Activated CD8-positive, alpha-beta memory T cell treated with anti-CD3 and anti-CD28 coated beads, Interleukin-2, amount 50 U/mL, for 24 hours (primary cell): ENCODE data around the gene MAML3.

Source experiments
- DNase-seq: peaks from one replicate; pipeline ENCODE4 v3.0.0-alpha.2; 2020; ENCODE audit errors: extremely low read depth

MAML3 gene

DNA sequence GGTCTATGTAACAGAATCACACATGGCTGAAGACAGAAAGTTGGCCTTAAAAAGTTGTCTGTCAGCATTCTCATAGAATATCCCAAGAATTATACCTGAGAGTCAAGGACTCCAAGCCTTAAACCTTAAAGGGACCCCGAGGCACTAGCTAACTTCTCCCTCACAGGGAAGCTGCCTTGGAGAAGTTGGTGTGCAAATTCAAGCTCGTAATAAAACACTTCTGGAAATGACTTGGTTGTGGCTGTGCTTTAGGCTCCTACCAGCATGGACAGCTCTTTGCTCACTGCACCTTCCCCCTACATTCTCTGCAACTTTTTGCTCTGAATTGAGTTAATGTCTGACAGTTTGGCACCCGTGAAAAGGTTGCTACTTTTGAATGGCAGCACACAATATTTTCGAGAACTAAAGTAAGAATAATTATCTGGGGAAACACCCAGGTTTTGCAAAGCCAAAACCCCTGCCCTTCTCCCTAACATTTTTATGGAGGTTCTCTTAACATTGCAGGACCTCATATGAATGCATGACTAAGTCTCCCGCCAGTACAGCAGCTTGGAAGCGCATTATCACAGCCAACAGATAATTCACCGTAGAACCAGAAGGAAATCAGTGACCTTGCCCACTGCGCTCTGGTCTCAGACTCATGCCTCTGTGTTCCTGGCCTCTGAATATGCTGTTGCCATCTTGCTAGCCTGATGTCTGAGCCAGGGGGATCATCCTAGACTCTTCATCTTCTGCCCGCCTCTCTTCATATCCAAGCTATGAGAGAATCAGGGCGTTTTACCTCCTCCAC lies 397.4 kb downstream of the MAML3 start:
- no peak for DNase-seq

- DNase-seq: no peak
Measured at GRCh38 chr4:139754938-139755337, 399.0 kb downstream of the MAML3 start.

DNA sequence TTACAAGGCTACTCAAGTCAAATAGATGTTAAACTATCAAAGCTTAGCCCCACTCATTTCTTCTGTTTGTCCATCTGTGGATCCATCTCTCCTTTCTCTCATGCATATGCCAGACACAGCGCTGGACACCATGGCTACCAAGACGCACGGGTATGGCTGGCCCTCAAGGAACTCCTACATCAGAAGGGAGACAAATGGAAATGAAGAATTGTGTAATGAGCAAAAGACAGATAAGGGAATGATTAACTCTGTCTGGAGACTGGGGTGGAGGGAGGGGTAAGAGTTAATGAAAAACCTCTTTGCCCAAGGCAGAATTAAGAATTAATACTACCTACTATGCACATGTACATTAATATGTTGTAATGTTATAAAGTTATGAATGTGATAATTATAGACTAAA lies 400.3 kb downstream of the MAML3 start:
- DNase-seq: no peak

DNA sequence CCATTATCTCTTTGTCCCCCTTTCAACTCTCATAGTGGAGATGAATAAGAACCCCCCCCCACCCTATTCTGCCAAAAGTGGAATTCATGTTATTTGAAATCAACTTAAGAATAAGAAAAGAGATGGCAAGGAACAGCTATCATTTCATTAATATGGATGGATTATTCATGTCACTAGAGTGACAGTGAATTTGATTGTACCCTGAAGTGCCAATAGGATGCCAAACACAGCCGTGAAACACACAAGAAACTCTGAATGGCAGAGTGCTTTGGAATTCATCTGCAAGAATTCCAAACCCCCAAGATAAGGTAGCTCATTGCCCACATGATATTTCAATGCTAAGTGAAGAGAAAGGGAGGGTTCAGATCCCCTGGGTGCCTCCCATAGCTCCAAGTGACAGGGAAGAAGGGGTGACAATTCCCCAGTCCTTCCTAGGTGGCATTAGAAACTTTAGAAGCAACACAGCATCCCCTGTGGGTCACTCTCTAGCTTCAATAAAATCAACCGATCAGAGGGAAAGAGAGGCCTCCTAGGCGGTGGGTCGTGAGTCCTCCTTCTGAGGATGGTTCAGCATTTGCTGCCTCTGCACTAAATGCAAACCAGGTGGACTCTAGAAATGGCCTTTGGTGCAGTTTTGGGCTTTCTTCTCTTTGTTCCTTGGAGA lies 404.0 kb downstream of the MAML3 start:
- DNase-seq: no peak

DNA sequence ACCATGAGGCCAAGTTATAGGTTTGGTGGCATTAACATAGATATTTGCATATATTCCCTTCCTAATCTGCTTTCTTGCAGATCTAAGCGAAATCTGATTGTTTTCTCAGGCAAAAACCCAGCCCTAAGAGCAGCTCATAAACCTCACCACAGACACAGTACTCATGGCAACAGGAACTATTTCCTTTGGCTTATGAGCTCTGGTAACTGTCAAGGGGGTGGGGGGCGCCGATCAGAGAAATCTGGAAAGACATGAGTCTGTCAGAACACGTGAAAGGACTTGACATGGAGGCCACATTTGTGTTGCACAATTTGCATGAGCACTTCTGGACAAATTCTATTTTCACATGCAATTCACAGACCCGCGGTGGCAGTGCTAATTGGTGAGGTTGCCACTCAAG lies 404.6 kb downstream of the MAML3 start:
- no peak for DNase-seq

- DNase-seq: no peak
Measured at GRCh38 chr4:139746431-139747171, 407.4 kb downstream of the MAML3 start.

DNA sequence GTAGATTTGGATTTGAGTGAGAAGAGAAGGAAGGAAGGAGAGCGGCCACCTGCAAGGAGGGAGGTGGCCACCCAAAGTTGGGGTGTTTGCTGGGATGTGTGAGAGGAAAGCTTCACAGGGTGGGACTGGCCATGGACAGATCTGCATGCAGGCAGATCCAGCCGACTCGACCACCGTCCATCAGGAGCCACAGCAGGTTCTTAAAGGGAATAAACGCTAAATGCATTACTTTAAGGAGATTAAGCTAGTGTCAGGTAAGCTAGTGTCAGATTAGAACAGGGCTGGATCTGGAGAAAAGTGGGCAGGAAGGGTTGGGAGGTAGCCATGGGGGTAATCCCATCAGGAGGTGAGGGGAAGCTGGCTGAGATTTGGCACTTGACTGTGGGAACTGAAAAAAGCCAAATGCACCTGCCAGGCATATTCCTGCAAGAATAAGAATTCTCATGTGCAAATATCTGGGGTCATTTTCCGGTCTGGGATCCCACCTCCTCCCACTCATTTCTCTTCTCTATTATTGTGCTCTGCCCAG lies 408.8 kb downstream of the MAML3 start:
- DNase-seq: no peak

DNA sequence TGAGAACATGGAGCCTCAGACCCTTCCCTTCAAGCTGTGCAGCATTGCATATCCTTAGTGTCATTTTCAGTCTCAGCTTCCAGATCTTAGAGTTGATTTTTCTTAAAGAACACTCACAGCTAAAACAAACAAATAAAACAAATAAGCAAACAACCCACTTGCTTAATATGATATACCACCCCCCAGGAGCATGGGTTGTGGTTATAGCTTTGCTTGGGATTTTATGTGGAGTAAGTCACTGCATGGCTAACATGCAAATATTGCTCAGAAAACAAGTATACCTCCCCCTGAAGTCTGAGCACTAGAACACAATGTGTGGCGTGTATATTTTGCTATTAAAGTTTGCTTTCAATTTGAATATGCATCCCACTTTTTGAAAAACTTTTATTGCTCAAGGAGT lies 409.8 kb downstream of the MAML3 start:
- DNase-seq: no peak

DNA sequence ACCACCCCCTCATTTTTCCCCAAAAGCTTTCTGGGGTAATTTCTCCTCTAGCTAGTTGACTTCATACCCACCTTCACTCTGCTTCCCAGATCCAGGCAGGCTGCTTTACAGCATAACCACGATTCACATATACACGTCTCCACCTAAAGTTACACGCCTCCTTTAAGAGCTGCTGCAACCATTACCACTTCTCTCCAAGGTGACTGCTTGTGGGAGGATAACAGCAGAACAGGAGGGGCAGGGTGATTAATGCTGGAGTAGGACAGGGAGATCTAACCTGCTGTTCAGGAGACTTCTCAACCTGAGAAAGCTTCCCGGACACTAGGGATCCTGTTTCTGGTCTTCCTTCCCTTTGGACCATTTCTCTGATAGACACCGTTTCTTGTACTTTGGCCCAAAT lies 411.0 kb downstream of the MAML3 start:
- DNase-seq: no peak

GRCh38 chr4:139740531-139741041 lies 413.4 kb downstream of the MAML3 start:
- no peak for DNase-seq

DNA sequence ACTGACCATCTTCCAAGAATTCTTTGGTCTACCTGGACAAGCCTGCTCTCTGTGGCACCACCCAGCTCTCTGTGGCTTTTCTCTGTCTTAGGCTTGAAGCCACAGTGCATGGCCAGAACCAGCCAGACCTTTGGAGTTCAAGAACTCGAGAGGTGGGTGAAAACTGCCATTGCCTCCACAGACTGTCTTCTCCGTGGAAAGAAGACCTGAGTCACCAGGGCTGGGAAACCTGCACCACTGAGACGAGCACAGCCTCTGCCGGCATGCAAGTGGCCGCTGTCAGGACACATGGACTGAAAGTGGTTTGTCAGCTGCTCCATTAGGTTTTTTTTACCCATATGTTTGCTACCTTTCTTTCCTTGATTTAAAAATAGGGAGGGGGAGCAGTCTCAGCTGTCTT lies 413.9 kb downstream of the MAML3 start:
- DNase-seq: no peak

GRCh38 chr4:139738846-139739613 lies 415.0 kb downstream of the MAML3 start:
- no peak for DNase-seq

DNA sequence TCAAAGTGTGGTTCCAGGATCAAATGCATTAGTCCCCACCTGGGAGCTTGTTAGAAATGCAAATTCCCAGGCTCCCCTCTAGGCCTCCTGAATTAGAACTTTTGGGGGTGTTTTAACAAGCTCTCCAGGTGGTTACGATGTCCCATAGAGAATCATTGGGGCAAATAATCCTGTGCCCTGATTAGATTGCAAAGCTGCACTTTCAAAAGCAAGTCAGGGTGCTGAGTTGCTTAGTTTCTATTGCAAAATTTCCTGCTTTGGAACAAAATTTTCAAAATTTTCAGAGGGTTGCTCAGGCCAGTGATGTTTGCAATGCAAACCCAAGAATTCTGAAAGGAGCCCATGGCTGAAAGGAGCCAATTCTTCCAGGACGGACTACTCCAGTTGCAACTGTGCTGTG lies 417.3 kb downstream of the MAML3 start:
- DNase-seq: no peak

GRCh38 chr4:139736274-139736660 lies 417.7 kb downstream of the MAML3 start:
- DNase-seq: no peak

GRCh38 chr4:139735381-139736273 lies 418.4 kb downstream of the MAML3 start:
- DNase-seq: no peak

DNA sequence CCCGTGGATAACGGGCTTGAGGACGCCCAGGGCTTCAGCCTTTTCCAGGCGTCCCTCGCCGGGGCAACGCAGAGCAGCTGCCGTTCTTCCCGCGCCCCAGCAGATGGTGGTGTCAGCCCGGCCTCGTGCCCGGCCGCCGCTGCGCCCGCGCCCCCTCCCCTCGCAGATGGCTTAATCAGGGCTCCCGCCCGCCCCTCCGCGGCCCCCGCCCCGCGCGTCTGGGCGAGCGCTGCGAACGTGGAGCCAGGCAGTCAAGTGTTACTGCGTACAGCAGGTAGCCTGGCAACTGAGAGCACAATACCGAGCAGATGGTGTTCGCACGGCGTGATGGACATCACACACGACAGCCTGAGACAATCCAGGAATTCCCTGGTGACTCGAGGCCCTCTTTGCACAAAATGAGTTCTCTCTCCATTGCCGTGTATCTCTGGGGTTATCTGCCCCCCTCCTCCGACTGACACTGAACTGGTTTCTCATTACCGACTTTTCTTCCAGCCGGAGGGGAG lies 419.1 kb downstream of the MAML3 start:
- DNase-seq: no peak

GRCh38 chr4:139734201-139734874 lies 419.6 kb downstream of the MAML3 start:
- no peak for DNase-seq

DNA sequence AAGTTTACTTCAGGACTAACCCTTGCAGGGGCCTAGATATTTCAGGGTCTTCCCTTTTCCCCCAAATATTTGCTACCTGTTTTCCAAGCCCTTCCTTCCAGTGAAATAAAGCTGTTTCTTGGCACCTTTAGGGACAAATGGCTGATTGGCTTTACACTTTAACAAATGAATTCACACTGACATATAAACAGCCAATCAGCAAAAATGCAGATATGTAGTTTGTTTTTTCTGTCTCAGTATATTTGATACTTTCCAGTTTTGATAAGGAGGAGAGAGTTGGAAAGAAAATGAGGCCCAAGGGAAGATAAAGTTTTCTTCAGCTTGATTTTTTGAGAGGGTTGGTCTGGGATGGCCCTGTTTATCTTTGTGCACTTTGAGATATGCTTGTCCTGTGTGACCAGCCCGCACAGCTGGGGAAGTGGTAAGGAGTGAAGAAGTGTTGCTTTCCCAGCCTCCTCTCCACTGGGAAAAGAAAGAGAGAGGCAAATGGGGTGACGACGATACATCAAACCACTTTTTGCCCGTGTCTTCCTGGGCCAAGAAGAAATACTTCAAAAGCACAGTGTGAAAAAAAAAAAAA lies 420.9 kb downstream of the MAML3 start:
- no peak for DNase-seq

DNA sequence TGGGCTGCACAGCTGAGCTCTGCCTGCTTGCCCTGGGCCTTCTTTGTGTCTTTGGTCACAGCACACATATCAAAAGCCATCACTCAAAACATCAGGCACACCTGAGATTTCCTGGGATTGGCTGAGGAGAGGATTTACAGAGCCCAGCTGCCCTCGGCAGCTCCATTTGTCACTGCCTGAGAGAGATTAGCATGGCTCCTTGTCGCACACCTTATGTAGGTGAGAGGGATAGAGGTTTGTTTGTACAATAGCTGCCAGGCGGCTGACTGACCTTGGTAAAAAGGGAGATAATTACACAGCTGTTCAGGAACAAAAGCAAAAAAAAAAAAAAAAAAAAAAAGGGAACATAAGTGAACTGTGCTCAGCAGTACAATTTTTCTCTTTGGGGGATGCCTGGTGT lies 425.1 kb downstream of the MAML3 start:
- no peak for DNase-seq
